Thyroid gland (tissue), 4 donors: ENCODE data around the gene CDK19.

Experiments
- POLR2A ChIP-seq, 2 donors: fragments of 450-650 bp; IDR thresholded peaks; one replicate each; pipeline ENCODE4 v1.6.1; 2017; ENCODE audit warnings: antibody characterized with exemption in 2 of 2, mild to moderate bottlenecking in 2 of 2, moderate library complexity in 1 of 2
- TF ChIP-seq, protein P1 (sequence below), 6 experiments: fragments of 200-600 bp in 3 of 6; fragments of 450-650 bp in 3 of 6; sonication (generic) in 3 of 6; IDR thresholded peaks; one replicate each; pipeline ENCODE4 v1.5.1; 2016 to 2019; ENCODE audit warnings: antibody characterized with exemption in 6 of 6, mild to moderate bottlenecking in 2 of 6, inconsistent platforms in 1 of 6, moderate library complexity in 1 of 6

DNA sequence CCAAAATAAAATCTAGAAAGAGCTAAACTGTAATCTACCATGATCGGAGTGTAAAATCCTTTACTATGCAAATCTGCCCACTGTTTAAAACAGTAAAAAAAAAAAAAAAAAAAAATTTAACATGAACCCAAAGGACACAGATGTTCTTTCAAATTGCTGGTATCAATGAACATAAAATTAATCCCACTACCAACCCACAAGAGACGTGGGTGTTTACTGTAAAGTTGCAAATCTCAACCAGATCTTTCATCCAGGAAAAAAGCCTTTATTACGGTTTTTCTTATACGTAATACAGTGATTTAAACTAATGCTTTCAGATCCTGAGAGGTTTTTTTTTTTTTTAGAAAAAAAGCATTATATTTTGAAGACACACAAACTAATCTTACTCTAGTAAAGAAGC lies 2.5 kb downstream of the CDK19 start:
- no peak for TF ChIP-seq POLR2A (IDR thresholded peaks at IDR 0.05)
- TF ChIP-seq, protein P1, sequence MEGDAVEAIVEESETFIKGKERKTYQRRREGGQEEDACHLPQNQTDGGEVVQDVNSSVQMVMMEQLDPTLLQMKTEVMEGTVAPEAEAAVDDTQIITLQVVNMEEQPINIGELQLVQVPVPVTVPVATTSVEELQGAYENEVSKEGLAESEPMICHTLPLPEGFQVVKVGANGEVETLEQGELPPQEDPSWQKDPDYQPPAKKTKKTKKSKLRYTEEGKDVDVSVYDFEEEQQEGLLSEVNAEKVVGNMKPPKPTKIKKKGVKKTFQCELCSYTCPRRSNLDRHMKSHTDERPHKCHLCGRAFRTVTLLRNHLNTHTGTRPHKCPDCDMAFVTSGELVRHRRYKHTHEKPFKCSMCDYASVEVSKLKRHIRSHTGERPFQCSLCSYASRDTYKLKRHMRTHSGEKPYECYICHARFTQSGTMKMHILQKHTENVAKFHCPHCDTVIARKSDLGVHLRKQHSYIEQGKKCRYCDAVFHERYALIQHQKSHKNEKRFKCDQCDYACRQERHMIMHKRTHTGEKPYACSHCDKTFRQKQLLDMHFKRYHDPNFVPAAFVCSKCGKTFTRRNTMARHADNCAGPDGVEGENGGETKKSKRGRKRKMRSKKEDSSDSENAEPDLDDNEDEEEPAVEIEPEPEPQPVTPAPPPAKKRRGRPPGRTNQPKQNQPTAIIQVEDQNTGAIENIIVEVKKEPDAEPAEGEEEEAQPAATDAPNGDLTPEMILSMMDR (IDR thresholded peaks at IDR 0.05): no peak
